CD4-positive, alpha-beta T cell treated with Interleukin-17A for 1 hour (primary cell): ENCODE data around the gene MKX.
"Not testable (repeated sequence)": the region's sequence is repeated elsewhere in the genome, so short reads cannot be mapped to it uniquely, and the experiment has no call there.

Experiments used
- DNase-seq: peaks from one replicate; pipeline ENCODE4 v3.0.0-alpha.2; 2020

MKX gene

DNA sequence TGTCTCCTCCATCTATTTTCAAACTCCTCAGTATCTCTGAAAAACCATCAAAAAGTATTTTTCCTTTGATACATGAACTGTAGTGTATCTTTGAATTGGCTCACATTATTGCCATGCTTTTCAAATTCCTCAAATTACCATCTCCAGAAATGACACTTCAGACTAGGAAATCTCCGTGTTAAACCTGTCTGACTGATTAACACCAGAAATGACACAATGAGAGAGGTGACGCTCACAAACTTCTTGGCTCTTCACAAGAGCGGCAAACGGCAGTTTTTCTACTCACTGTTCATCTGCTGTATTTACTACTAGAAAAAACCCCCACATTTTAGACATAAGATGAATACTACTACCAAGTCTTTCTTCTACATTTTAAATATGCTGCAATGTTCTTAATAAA, 56.6 kb downstream of the MKX start:
- no peak for DNase-seq

DNA sequence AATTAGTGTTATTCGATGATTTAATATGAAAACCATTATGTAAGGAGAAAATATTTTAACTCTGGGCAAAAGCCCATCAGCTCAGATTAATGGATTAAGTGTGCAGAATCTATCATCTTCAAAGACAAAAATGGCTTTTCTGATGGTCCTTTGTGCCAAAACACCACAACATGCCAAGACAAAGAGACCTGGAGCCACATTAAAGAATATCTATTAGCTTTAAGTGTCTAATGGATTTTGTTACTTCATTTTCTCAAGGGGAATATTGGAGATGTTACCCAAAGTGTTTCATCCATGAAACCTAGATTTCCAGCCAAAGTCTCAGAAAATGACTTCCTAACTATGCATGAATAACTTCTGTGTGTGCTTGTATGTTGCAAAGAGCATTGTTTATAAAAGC, 57.3 kb downstream of the MKX start:
- no peak for DNase-seq

DNA sequence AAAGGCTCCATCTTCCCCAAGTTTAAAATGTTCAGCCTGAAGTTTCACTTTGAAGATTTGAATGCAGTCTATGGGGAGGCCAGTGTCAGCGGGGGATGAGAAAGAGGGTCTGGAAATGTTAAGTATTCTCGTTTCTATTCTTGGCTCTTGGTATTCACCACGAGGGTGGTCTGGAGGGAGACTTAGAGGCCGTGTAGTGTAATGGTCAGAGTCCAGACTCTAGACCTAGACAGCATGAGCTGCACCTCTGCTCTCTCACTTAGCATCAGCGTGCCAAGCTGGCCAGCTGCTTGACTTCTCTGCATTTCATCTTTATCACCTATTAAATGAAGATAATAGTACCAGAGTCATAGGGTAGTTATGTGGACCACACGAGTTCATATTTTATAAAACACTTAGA, 57.9 kb downstream of the MKX start:
- DNase-seq: no peak

DNA sequence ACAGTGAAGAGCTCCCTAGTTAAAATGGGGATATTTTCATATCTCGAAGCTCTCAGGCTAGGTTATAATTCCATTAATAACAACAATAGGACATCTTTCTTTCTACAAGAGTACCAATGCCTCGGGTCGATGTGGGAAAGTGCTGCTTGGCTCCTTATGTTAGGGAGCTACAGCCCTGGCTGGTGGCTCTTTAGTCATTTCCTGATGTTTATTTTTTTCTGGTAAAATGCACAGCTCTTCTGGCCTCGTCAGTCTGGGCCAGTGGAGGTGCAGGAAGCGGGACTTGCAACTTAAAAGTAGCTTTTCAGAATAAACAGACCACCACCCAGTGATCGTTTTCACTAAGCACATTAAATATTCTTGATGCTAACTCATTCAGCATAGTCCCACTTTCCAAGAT, 58.3 kb downstream of the MKX start:
- DNase-seq: no peak

DNA sequence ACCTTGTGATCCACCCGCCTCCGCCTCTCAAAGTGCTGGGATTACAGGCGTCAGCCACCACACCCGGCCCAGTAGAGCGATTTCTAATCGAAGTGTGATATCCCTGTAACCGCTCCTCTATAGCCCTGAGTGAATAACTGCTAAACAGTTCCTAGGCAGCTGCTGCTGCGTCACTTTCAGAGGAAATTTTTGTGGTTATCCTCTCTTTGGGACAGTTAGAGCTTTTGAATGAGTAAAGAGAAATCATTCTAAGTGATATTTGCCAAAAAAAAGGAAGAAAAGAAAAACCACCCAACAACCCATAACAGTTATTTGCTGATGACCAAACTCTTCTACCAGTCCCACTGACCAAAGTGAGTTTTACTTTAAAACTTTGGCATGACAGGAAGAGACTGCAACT, 59.9 kb downstream of the MKX start:
- DNase-seq: no peak

DNA sequence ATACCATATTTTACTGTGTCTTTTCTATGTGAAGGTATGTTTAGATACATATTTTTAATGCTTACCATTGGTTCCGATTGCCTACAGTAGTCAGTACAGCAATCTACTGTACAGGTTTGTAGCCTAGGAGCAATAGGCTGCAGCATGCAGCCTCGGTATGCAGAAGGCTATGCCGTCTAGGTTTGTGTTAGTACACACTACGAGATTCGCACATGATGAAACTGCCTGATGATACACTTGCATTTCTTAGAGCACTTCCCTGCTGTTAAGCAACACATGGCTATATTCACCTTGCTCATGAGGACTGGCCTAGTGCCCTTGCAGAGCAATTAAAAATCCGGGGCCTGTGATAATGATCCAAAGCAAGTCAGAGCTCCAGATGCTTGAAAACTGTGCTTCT, 62.4 kb downstream of the MKX start:
- DNase-seq: no peak

DNA sequence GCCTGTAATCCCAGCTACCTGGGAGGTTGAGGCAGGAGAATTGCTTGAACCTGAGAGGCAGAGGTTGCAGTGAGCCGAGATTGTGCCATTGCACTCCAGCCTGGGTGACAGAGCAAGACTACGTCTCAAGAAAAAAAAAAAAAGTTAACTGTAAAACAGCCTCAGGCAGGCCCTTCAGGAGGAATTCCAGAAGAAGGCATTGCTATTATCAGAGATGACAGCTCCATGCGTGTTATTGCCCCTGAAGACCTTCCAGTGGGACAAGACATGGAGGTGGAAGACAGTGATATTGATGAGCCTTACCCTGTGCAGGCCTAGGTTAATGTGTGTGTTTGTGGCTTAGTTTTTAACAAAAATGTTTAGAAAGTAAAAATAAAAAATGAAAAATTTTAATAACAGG, 63.8 kb downstream of the MKX start:
- not testable (repeated sequence) for DNase-seq

DNA sequence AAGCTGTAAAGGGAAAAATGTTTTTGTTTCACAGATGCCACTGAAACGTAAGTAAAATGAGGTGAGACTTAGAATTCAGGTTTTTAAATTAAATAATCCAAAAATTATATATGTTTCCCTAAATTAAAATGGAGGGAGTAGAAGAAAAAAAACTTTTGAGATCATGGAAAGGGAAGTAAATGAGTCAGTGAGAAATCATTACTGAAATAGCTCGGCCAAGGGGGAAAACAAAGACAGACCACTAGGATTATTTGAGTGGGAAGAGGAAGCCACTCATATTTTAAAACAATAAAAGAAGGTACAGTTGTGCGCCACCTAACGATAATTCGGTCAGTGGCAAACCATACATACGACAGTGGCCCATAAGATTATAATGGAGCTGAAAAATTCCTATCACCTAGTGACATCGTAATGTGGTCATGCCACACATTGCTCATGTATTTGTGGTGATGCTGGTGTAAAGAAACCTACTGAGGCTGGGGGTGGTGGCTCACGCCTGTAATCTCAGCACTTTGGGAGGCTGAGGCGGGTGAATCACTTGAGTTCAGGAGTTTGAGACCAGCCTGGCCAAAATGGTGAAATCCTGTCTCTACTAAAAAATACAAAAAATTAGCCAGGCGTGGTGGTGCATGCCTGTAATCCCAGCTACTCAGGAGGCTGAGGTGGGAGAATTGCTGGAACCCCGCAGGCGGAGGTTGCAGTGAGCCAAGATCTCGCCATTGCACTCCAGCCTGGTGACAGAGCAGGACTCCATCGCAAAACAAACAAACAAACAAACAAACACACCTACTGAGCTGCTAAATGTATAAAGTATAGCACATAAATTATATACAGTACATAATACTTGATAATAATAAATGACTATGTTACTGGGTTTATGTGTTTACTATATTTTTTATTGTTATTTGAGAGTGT, 64.7 kb downstream of the MKX start:
- DNase-seq: no peak

DNA sequence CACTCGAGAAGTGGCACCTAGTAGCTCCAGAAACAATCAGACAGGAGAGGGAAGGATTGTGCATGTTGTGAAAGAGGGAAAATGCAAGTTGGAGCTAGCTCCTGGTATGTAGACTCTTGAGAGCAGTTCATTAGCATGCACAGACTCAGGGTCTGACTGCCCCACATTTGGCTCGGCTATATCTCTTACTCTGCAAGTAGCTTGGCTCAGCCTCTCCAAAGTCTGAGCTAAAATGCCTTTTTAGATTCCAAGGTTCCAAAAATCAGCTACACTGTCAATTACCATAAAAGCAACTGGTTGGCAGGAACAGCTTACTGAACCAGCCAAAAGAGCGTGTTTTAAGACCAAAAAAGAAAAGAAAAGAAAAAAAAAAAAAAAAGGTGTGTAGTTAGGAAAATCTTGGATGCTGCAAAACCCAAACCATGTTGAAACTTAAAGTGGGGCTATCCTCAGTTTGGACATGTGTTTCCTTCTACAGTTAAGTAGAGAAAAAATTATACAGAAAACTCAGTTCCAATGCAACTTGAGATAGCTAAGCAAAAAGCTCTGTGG, 65.5 kb downstream of the MKX start:
- DNase-seq: no peak

DNA sequence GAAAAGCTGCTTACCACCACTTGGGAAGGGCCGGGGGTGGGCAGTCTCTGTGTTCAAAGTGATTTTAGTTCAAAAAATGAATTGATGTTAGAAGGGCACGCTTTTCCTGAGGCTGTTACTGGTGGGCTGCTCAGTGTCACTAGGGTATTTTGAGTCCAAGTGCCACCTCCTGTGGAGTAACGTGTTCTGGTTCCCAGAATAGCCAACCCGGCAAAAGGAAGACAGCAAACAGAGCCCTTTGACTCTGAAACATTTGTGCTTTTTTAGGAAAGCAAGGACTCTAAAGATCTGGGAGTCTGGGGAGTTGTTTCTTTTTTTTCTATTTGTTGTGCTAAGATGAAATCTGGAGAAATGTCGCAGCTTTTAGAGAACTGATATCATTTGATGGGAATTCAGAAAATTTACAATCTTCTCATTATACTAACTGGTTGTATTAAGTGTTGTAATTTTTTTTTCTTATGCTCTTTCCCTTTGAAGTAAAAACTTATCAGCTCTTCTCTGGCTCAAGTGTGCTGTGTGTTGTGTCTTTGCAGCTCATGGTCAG, 66.2 kb downstream of the MKX start:
- no peak for DNase-seq

DNA sequence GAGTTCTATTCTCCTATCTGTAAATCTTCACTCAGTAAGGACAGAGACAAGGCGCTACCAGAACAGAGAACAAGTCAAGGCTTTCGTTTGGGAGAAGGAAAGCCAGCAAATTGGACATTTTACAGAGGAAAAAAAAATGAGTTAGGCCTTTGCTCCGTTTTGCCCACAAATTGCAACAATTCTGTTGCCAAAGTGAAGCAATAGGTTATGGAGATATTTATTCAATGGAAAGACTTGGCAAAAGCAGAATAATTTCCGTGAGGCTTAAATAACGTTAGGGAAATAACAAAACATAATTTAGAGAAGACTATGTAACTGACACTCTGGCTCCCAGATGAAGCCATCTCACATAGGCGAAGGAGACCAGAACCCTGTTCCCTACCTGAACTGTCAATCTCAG, 67.5 kb downstream of the MKX start:
- no peak for DNase-seq

DNA sequence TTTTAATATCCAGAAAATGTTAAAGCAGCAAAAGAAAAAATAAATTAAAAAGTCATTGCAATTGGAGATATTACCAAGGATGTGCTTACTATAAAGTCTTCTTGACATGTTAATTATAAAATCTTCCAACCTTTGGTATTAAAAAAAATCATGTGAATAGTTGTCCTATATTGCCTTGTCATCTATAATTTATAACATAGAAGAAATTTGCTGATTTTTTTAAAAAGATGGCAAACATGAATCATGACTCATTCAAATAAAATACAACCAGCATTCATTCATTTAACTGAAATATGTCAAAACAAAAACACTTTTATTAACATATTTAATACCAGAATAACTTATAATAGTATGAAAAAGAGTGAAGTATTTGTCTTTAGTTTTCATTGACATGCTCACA, 72.6 kb downstream of the MKX start:
- no peak for DNase-seq

DNA sequence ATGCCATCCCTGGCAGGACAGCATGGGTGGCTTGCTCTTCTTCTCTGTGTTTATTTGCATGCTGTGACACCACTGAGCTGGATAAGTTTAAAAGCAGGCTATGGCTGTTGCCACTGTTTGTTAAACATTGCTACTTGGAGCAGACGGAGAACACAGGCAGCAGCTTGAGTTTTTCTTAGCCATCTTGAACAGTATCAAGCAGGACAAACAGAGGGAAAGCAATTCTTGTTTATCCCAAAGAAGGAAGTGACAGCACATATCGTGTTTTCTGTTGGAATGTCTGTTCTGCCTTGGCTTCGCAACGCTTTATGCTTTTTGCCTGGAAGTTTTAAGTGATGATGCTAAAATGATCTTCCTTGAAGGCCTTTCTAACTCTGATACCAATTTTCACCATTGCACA, 73.8 kb downstream of the MKX start:
- DNase-seq: no peak

DNA sequence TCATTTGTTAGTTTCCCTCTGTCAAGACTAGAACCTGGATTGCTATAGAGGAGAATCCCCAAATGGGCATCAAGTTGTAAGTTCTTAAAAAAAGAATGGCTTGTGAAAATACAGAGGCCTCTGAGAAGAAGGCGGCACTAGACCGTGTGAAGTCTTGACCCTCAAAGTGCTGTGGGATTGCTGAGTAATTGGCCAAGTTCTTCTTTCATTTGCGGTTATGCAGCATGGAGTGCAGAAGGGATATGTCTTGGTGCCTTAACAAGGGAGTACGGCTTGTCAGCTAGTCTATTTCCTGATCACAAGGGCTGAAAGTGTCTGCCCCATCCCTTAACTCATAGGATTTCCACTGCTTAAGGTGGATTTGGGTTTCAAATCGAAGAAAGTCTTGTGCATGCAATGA, 81.2 kb downstream of the MKX start:
- no peak for DNase-seq

DNA sequence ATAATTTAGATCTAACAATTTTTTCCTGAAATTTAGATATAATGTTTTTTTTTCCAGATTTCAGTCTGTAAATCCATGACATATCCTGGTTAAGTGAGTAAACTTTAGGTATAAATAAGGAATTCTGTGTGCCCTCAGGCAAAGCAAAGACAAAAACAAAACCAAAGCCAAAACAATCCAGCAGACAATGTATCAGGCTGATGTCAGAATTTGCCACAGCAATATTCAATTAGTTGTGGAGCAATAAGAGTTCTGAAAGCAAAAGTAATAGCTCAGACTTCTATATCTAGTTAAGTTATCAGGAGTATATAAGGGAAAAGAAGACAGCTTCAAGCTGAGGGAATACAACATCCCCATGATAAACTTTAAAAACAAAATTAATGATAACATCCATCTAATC, 82.0 kb downstream of the MKX start:
- DNase-seq: no peak

DNA sequence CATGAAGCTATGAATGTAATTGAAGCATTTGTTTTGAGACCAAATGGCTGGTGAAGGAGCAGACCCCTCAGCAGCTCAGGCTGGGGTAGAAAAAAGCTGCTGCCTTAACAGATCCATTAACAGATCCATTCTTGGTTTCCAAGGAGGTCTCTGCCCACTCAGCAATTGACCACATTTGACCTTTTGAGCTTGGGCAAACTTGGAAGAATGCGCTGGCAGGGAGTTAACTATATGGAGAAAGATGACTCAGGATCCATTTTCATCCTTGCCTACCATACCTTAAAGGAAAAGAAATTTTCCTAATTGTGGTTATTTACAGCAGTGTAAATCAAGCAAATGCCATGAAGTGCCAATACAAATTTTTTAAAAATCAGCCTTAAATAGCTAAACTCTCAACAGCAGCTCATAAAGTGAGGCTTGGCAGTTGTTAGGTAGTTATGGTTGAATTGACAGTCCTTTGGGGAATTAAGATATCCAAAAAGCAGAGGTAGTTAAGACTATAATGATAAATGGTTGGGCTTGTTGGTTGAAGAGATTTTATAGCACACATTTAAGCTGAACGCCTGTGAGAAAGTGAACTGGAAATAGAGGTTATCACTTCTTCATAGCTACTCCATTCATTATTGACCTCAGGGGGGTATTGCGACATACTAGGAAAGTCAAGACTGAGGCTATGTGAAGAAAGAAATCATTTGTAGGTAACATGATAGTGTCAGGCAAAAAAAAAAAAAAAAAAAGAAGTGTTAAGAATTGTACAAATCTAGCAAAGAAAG, 83.9 kb downstream of the MKX start:
- no peak for DNase-seq

DNA sequence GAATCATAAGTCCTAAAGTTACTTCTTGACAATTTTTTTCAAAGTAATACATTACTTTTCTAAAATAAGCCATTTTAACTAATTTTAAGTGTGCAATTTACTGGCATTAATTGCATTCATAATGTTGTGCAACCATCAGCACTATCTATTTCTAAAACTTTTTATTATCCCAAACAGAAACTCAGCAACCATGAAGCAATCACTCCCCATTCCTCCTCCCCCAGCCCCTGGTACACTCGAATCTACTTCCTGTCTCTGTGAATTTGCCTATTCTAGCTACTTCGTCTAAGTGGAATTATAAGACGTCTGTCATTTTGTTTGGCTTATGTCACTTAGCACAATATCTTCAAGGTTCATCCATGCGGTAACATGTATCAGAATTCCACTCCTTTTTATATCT, 84.9 kb downstream of the MKX start:
- DNase-seq: no peak

DNA sequence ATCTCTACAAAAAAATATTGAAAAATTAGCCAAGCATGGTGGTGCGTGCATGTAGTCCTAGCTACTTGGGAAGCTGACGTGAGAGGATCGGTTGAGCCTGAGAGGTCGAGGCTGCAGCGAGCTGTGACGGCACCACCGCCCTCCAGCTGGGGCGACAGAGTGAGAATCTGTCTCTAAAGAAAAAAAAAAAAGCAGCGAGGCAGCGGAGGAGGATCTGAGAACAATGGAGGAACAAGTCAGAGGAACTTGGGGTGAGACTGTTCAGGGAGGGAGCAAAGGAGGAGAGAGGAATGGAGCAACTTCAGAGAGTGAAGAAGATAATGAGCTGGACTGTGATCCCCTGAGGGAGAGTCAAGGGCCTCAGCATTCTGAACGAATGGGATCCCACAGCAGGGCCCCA, 85.4 kb downstream of the MKX start:
- DNase-seq: no peak

DNA sequence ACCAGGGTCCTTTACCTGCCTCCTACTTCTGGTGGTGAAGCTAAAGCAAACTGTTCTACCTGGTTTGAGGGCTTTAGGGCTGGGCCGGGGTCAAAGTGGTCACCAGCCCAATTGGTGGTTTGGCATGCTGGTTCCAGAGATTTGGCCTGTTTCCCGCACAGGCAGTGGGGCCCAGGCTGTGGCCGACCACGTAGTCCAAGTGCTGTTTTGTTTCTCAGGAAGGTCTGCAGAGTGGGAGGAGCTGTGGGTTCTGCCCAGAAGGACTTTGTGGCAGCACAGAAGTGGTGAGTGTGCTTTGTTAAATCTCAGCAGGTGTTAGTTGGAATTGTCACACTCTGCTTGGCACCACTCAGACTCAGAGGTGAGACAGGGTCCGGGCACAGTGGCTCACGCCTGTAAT, 85.8 kb downstream of the MKX start:
- DNase-seq: no peak

DNA sequence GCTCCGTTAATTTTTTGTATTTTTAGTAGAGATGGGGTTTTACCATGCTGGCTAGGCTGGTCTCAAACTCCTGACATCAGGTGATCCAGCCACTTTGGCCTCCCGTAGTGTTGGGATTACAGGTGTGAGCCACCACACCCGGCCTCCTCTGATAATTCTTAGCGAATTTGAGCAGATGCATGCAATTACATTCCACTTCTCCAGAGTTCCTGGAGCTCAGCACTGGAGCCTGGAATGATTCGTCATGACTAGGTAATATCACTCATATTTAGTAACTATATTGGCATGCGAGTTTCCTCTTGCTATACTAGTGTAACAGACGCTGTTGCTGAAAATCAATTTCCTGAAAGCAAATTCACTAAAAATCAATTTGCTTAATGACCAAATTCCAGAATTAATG, 86.8 kb downstream of the MKX start:
- DNase-seq: no peak

DNA sequence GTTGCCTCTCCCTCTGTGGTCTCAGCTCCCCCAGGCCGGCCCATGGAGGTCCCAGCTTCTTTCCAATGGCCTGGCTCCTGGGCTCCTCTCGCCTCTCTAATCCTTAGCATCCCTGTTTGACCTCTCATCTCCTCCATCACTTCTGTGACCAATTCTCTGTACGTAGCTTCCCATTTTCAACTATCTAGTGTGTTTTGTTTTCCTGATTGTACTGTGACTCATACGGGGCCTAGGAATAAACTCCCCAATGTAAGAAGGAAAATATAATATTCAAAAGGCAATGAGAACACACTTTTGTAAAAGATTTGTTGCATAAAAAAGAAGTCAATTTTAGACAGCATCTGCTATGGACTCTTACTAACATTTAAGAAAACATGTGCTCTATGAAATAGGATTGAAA, 90.3 kb downstream of the MKX start:
- no peak for DNase-seq

DNA sequence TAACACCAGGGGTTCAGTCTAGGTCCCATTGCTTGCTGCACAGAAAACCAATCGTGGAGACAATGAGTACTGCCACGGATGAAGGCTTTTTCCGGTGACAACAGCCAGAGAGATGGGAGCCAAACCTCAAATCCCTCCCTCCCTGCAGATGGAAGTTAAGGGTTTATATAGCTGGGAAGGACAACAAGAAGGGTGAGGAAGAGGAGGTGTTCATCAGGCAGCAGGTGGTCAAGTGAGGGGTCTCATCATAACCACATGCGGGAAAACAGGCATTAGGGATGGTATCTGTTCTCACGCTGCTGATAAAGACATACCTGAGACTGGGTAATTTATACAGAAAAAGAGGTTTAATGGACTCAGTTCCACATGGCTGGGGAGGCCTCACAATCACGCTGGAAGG, 91.3 kb downstream of the MKX start:
- no peak for DNase-seq

DNA sequence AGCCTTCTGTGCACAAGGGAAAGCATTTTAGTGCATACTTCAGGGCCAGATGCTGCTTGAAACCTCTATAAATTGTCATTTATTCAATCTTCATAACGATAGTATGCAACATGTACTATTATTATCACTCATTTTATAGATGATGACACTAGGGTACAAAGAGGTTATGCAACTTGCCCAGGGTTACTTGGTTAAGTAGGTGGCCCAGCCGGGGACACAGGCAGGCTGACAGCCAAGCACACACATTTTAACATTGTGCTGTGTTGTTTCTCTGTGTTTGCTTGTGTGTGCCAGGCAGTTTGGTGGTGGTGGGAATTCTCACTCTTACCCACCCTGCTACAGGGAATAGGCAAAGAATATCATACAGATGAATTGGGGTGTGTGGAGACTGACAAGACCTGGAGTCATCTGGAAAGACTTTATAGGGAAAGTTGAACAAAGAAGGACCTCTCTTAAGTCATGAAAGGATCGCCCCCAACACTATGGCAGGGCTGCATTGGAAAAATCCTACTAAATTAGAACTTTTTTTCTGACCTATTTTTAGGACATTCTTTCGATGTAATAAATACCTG, 98.9 kb downstream of the MKX start:
- DNase-seq: no peak

DNA sequence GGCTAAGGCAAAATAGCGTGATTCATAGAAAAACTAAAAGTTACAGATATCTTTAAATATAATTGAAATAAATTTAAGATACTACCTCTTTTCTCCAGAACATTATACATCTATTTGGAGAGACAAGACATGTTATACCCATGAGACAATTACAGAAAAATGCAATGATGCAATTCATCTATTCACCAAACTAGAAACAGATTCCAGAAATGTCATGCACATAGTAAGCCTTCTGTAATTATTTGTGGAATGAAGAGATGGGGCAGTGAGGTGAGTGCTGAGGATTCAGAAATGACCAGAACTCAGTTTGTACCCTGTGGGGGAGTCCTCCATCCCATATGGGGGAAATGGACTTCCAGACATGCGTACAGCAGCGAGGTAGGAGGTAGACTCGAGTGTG, 99.4 kb downstream of the MKX start:
- no peak for DNase-seq
